Raji (cell line): ENCODE measurements around the gene PTBP3.

ENCODE experiments used
- POLR2A ChIP-seq: IDR thresholded peaks from 2 replicates; pipeline ENCODE4 v1.6.1; 2011; ENCODE audit warnings: low read depth, low read length, control low read depth; ENCODE audit not compliant: insufficient read depth

PTBP3 gene

DNA sequence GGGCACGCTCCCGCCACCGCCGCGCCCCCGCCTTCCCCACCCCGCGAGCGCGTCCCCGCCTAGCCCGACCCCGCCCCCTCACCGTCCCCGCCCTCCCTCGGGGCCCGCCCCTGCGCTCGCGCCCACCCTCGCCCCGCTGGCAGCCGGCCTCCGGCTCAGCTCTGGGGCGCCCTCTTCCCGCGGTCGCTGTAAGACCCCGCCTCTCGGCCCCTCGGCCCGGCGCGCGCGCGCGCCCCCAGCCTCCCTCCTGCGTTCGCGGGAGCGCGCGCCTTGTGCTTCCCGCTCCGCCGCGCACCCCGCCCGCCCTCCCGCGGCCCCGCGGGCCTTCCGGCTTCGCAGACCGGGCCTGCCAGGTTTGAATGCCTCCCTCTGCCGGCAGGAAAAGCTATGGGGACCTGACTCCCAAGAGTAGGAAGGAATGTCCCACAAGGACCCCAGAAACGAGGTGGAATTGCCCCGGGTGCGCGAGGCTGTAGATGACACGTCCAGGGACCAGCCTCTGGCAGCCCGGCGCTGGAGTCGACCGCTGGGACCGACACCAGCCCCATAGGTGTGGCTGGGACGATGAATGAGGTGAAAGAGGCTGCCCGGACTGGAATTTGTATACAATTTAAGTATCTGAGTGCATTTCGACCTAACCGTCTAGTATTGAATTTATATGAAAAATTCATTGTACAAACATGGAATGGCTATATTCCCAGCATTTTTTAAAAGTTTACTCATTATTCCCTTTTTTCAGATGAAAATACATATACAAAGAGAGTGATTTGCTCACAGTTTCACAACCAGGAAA, 416 bp upstream of the PTBP3 start:
- TF ChIP-seq POLR2A, result peak; percentile 44

DNA sequence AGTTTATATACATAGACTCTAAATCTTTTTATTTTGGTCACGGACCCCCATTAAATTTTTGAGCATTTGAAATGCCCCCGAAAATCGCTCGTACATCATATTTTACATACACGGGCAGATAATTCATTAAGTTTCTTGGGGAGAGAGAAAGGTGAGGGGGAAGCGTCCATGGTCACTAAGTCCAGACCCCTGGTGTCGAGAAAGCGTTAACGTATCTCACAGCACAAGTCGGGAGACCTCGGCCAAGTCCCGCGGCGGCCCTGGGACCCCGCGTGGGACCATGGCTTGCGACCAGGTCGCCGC, 794 bp downstream of the PTBP3 start:
- peak; percentile 55 for TF ChIP-seq POLR2A

DNA sequence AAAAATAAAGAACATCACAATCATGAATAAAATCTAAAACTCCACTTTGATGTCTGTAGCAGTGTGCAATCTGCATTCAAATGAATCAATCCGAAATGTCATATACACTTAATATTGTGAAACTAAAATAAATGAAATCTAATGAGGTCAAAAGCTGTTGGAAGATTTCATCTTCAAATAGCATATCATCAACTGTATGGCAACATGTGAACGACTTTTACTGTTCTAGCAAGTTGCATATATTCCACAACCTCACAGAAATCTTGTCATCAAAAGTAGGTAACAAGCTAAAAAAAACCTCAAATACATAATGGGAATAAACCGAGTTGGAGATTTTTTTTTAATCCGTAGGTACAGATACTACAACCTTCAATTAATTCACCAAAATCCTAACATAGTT, 1.2 kb downstream of the PTBP3 start:
- TF ChIP-seq POLR2A, result no peak

DNA sequence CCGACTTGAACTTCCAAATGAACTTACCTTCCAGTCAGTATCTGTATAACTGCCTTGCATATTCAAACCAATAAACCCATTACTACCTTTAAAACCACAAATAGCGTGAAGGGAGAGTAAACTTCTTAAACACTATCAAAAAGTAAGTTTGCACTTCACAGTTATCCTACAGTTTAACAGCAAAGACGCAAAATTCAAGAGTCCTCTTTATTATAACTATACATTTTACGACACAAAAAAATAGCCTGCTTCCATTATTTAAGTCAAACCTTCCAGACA, 1.8 kb downstream of the PTBP3 start:
- TF ChIP-seq POLR2A, result no peak

DNA sequence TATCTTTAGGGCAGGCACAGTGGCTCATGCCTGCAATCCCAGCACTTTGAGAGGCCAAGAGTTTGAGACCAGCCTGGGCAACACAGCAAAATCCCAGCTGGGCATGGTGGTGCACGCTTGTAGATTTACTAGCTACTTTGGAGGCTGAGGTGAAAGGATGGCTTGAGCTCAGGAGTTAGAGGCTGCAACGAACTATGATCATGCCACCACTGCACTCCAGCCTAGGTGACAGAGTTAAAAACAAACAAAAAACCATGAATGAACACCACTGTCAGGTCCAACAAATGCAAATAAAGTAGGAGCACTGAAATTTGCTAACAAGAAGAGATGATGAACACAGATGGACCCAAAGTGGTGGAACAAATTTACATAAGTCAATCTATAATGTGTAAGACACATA, 4.9 kb downstream of the PTBP3 start:
- no peak for TF ChIP-seq POLR2A

DNA sequence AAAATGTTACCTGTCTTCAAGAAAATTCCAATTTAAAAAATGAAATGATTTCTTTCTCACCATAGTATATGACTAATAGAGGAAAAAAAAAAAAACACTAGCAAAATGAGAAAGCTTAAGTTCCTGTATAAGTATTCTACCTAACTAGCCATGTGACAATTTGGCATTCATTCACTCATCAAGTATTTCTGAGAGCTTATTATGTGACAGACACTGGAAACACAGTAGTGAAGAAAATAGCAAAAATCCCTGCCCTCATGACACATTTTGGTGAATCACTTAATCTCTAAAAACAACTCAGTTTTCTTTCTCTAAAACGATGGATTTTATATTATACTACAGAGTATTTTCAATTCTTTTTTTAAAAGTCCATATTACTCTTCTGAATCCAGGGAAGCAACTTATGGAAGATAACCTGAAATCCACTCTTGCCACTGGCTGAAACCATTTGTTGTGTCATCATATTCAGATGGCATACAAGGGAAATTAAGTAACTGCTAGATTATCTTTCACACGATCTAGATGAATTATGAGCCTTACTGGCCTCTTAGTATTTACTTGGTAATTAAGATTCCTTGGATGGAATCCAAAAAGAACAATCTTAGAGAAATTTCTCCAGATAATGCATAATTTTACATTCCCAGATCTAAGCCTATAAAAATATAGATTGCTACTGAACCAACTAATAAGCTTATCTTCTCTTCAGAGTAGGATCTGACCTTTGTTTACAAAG, 5.5 kb downstream of the PTBP3 start:
- TF ChIP-seq POLR2A, result no peak

DNA sequence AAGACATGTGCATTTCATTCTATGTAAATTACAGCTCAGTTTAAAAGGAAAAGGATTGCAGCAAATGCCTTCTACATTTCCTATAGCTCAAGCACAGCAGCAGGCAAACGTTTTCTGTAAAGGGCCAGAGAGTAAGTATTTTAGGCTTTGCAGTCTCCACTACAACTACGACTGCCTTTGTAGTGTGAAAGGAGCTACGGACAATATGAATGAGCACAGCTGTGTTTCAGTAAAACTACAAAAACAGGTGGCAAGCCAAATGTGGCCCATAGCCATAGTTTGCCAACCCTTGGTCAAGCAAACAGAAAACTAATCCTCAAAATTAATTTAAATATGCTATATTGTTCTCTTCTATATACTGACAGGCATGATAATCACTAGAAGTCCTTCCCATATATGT, 7.2 kb downstream of the PTBP3 start:
- TF ChIP-seq POLR2A, result no peak

DNA sequence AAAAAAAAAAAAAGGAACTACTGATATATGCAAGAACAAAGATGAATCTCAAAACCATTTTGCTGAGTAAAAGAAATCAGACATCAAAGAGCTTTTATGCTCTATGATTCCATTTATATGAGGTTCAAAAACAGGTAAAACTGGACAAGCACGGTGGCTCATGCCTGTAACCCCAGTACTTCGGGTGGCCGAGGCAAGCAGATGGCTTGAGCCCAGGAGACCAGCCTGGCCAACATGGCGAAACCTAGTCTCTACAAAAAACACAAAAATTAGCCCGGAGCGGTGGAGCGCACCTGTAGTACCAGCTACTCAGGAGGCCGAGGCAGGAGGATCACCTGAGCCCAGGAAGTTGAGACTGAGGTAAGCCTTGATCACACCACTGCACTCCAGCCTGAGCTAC, 7.8 kb downstream of the PTBP3 start:
- no peak for TF ChIP-seq POLR2A

DNA sequence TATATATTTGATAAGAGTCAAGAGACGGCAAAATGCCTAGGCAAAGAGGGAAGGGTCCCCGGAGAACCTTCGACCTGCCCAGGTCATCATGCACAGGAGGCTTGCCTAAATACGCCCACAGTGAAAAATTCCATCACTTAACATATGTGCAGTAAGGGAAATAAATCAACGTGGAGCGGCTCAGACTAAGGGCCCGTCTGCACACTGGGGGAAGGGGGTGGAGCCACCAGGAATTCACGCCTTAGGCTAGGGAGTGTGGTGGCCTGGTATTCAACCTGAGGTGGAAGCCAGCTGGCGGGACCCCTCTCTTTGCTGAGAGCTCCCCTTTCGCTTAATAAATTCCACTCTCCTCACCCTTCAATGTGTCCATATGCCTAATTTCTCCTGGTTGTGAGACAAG, 8.3 kb downstream of the PTBP3 start:
- TF ChIP-seq POLR2A, result no peak

DNA sequence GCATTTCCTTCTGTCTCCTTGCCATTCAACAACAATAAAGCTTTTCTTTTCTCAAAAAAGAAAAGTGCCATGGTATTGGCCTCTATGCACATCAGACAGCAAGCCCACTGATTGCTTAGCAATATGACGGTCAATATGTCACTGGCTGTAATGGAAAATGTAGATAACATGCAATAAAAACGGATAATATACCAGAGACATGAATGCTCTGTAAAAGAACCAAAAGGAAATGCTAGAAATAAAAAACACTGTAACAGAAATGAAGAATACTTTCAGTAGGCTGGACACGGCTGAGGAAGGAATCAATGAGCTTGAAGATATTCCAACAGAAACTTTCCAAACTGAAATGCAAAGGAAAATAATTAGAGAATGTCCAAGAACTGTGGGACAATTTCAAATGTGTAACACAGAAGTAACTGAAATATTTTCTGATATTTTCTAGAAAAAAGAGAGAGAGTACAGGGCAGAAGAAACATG, 10.0 kb downstream of the PTBP3 start:
- no peak for TF ChIP-seq POLR2A

DNA sequence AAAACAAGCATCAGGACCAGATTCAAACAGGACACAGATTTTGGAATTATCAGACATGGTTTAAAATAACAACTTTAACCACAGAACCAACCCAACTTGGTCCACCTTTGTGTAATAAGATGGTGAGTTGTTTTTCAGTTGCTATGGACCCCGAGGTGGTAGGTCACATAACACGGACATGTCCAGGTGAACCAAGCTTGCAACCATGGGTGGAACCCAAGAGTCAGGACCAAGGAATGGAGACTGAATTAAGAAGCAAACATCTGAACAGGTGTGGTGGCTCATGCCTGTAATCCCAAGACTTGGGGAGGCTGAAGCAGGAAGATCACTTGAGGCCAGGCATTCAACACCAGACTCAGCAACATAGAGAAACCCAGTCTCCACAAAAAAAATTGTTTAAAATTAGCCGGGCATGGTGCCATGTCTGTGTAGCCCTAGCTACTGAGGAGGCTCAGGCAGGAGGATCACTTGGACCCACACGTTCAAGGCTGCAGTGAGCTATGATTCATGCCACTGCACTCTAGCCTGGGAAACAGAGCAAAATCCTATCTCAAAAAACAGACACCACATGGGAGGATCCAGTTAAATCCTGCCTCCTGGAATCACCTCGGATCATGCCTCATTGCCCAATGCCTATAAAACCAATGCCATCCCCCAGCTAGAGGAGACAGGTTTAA, 10.6 kb downstream of the PTBP3 start:
- TF ChIP-seq POLR2A, result no peak

DNA sequence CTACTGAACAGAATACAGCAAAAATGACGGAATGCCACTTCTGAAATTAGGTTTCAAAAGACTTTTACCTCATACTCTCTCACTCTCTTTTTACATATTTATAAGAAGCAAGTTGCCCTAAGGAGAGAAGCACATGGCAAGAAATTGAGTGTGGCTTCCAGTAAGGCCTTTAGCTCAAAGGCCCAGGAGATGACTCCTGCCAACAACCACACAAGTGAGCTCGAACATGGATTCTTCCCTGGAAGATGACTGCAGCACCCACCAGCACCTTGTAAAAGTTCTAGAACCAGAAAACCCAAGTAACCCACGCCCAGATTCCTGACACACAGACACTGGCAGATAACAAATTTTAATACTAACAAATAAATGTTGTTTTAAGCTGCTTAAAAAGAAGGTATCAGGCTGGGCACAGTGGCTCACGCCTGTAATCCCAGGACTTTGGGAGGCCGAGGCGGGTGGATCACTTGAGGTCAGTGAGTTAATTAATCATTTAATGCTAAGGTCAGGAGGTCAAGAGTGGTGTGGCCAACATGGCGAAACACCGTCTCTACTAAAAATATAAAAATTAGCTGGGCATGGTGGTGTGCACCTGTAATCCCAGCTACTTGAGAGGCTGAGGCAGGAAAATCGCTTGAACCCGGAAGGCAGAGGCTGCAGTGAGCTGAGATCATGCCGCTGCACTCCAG, 17.0 kb downstream of the PTBP3 start:
- TF ChIP-seq POLR2A, result no peak

DNA sequence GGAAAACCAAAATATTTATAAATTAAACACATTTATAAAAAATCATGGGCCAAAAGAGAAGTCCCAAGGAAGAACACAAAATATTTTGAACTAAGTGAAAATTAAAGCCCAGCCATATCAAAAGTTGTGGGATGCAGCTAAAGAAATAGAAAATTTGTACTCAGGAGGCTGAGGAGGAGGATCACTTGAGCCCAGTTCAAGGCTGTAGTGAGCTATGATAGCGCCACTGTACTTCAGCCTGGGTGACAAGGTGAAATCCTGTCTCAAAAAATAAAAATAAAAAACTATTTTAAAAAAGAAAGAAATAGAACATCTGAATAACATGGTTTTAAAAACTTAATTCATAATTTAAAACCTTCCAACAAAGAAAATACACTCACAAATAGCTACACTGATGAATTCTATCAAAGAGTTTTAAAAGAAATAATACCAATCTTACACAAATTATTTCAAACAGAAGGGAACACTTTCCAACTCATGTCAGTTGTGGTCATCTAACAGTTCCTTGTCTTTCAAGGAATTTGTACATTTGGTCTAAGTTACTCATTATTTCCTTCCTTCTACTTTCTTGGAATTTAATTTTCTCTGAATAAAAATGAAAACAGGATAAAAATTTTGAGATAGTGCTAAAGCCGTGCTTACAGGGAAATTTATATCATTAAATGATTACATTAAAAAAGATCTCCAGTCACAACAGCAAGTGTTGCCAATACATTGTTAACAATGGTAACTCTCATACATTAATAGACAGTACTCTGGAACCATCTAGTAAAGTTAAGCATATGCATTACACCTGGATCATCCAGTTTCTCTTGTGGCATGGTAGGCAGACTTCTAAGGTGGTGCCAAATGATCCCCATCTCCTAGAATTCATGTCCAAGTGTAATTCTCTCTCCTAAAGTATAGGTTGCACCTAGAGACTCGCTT, 17.8 kb downstream of the PTBP3 start:
- no peak for TF ChIP-seq POLR2A

DNA sequence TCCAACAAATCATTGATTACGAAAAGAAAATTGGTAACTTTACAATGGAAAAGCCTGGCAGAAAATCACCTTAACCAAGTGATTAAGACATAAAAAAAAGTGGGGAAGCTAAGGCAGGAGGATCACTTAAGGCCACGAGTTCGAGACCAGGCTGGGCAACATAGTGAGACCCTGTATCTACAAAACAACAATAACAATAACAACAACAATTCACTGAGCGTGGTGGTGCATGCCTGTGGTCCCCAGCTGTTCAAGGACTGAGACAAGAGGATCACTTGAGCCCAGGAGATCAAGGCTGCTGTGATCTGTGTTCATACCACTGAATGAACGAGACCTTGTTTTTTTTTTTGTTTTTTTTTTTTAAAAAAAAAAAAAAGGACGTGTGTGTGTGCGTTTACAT, 21.3 kb downstream of the PTBP3 start:
- no peak for TF ChIP-seq POLR2A

DNA sequence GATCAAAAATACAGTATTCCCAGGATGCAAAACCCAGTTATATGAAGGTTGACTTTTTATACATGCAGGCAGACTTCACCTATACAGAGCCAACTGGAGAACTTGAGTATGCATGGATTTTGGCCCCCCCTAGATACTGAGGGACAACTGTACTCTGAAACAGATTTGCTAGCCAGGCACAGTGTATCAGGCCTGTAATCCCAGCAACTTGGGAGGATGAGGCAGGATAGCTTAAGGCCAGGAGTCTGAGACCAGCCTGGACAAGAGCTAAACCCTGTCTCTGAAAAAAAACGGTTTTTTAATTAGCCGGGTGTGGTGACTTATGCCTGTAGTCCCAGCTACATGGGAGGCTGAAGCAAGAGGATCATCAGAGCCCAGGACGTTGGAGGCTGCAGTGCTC, 21.9 kb downstream of the PTBP3 start:
- TF ChIP-seq POLR2A, result no peak

DNA sequence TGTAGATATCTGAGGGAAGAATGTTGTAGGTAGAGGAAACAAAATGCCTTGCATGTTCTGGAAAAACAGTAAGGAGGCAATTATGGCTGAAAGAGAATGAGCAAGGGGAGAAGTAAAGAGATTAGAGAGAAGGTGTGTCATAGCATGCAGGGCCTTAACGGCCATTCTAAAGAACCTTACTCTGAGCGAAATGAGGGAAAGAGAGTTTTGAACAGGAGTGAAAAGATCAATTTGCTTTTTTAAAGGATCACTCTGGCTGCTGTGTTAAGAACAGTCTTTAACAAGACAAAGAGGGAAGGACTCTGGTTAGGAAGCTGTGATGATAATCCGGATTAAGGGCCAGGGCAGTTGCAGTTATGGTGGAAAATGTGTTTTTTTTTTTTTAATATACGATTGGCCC, 22.6 kb downstream of the PTBP3 start:
- TF ChIP-seq POLR2A, result no peak
